PFSK-1 (cell line): ENCODE results near the gene NAV2.

Experiments used
- SIN3A ChIP-seq: IDR thresholded peaks from 2 replicates; pipeline ENCODE4 v1.6.1; 2012; ENCODE audit warnings: mild to moderate bottlenecking, low read length, moderate library complexity, borderline replicate concordance; ENCODE audit not compliant: insufficient read depth
- TAF1 ChIP-seq: IDR thresholded peaks from 2 replicates; pipeline ENCODE4 v1.6.1; 2012; ENCODE audit warnings: low read length, control low read depth, borderline replicate concordance; ENCODE audit not compliant: insufficient read depth

GRCh38 chr11:19802773-19803293 lies 90.2 kb downstream of the NAV2 start:
- TF ChIP-seq TAF1: no peak
- TF ChIP-seq SIN3A: no peak
